ENCODE measurements around the gene TULP4. TPM values are rescaled to one million over a fixed set of nuclear protein-coding genes. Genes with fewer than 3 reads are reported as not detected.
"Not testable (repeated sequence)": the region's sequence is repeated elsewhere in the genome, so short reads cannot be mapped to it uniquely, and the experiment has no call there.

TULP4 gene
- total RNA-seq, 2 donors from 2014 or later: 123 to 159 TPM

- DNase-seq (no peak), ATAC-seq (no peak)
- intact Hi-C loops (cut with DNase I): no loop called here
Observed at GRCh38 chr6:158381214-158381613, 68.9 kb downstream of the TULP4 start.

DNA sequence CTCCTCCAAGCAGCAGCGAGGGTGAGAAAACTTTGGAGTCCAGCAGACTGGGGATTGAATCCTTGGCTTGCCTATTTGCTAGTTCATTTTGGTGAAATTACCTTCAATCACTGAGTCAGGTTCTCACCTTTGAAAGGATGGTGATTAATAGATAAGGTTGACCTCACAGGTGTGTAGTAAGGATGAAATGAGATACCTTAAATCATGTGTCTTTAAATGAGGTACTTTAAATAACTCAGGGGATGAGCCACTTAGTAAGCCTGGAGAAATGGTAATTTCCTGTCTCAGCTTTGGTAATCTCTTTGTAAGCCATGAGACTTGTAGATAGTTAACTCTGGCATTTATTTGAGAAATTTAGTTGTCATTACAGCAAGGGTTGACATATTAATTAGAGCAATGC, 70.2 kb downstream of the TULP4 start:
- intact Hi-C loops (cut with DNase I): no loop called here
- ATAC-seq (no peak), DNase-seq (no peak)

GRCh38 chr6:158383057-158383456, 70.8 kb downstream of the TULP4 start:
- DNase-seq: no peak
- no peak for ATAC-seq
- intact Hi-C loops (cut with DNase I): no loop called here

DNA sequence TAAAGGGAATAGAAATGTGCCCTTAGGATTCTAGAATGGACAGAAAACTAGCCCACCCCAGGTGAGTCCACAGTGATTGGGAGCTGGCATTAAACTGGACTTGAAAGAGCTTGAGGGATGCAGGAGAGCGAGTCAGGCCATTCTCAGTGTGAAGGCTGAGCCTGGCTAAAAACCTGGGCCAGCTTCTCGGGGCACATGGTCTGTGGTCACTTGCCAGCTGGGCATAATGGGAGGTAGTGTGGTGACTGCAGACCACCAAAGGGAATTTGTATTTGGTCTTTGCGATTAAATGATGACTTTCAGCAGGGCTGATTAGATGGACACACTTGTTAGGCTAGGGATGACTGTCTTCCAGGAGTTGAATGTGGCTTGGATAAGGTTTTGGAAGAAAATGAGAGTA, 71.3 kb downstream of the TULP4 start:
- DNase-seq (no peak), ATAC-seq (no peak)
- intact Hi-C loops (cut with DNase I): no loop called here

- ATAC-seq (no peak), DNase-seq (no peak)
- intact Hi-C loops (cut with DNase I): no loop called here
Observed at GRCh38 chr6:158384671-158385110, 72.4 kb downstream of the TULP4 start.

DNA sequence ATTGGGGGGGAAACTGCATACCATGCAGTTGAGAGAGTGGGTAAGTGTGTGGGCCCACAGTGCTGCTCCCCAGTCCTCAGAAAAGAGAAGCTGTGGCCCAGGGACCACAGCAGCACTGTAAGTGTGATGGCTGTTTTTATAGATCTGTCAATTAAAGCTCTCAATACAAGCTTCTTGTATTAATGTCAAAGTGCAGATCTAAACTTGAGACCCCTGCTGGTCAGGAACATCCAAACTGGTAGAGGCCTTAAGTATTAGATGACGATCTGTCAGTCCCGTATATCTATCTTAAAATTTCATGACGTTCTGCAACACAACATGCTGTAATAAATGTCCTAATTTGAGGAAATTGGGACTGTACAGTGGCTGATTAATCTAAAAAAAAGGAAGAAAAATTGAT, 74.8 kb downstream of the TULP4 start:
- DNase-seq: no peak
- no peak for ATAC-seq
- intact Hi-C loops (cut with DNase I): no loop called here

DNA sequence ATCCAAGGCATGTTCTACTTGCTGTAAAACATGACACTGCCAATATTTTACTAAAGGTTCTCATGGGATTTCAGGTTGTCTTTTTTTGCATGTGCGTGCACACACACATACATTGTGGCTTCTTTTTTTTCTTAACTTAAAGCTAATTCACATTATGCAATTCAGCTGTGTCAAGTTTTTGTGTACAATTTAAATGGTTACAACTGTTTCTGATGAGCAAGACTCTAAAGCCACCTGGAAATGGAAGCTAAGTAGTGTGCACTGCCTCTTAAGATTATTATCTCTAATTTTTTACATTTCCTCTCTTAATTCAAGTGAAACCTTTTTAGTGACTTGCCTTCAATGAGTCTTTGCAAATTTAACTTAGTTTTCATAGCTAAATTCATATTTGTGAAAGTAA, 75.3 kb downstream of the TULP4 start:
- no peak for DNase-seq
- no peak for ATAC-seq
- intact Hi-C loops (cut with DNase I): no loop called here

DNA sequence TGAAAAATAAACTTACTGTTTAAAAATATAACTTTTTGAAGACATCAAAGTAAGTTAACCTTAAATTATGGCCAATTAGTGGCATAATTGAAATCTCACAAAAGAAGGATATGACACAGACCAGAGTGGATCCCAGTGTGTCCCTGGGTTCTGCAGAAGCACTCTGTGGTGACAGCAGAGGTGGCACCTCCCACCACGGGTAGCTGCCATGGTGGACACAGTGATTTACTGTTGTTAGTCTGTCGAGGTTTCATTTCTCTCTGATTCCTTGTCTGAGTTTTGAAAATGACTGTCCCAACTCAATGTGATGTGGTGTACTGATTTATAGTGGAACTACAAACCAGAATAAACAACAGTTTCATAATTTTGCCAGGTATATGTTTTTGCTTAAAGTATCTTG, 76.5 kb downstream of the TULP4 start:
- DNase-seq (no peak), ATAC-seq (no peak)
- intact Hi-C loops (cut with DNase I): no loop called here

GRCh38 chr6:158389193-158389919, 77.1 kb downstream of the TULP4 start:
- intact Hi-C loops (cut with DNase I): no loop called here
- ATAC-seq: no peak
- DNase-seq: no peak

- DNase-seq (no peak), ATAC-seq (no peak)
- intact Hi-C loops (cut with DNase I): no loop called here
Observed at GRCh38 chr6:158391276-158391675, 79.0 kb downstream of the TULP4 start.

DNA sequence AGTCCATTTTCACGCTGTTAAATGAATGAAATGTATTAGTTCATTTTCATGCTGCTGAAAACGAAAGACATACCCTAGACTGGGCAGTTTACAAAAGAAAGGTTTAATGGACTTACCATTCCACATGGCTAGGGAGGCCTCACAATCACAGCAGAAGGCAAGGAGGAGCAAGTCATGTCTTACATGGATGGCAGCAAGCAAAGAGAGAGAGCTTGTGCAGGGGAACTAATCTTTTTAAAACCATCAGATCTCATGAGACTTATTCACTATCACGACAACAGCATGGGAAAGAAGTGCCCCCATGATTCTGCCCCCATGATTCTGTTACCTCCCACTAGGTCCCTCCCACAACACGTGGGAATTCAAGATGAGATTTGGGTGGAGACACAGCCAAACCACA, 79.7 kb downstream of the TULP4 start:
- DNase-seq; ATAC-seq; intact Hi-C loops (cut with DNase I): not testable (repeated sequence)

DNA sequence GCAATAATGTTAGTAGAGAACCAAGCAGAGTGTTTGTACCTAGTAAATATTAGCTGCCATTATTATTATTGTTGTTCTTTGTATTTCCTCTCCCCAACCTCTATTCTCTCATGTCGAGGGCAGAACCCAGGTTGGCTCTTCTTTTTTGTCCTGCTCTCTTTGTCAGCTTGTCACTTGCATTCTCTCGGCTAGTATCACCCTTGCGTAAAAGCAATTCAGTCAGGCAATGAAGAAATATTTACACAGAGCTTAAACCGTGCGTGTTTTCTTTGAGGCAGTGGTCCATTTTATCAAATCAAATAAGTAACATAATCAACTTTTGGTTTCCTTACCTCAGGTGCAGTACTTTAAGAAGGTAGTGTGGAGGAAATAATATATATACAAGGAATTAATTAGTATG, 83.9 kb downstream of the TULP4 start:
- no peak for ATAC-seq
- DNase-seq: no peak
- intact Hi-C loops (cut with DNase I): no loop called here

- ATAC-seq (no peak), DNase-seq (no peak)
- intact Hi-C loops (cut with DNase I): no loop called here
Observed at GRCh38 chr6:158397578-158397977, 85.3 kb downstream of the TULP4 start.

- intact Hi-C loops (cut with DNase I): no loop called here
- peak in 1 of 2 donors; percentile 22 for ATAC-seq
- no peak for DNase-seq
Observed at GRCh38 chr6:158398252-158399024, 86.2 kb downstream of the TULP4 start.

- DNase-seq: no peak
- intact Hi-C loops (cut with DNase I): no loop called here
- ATAC-seq: peak in 1 of 2 donors; percentile 21
Observed at GRCh38 chr6:158399040-158399700, 86.9 kb downstream of the TULP4 start.

GRCh38 chr6:158402184-158402583, 89.9 kb downstream of the TULP4 start:
- intact Hi-C loops (cut with DNase I): no loop called here
- ATAC-seq (peak in 1 of 2 donors; percentile 38), DNase-seq (no peak)

DNA sequence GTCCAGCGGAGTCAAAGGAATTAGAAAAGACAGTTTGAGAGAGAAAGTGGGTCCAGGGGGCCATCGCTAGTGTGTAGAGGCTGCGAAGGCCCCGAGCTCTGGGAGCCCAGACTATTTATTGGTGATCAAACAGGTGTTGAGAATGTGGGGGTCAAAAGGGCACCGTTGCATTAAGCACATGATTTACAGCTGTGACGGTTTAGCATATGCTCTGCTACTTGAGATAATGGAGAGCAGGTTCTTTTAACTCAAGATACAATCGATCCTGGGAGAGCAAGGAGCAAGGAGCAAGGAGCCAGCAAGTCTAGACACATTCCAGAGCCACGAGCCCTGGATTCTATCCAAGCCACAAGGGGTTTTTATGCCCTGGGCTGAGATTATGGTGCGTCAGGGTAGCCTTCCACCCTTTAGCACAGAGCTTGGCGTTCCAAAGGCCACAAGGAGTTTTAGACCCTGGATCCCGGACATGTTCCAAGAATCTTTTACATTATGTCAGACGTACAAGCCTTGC, 93.1 kb downstream of the TULP4 start:
- intact Hi-C loops (cut with DNase I); DNase-seq; ATAC-seq: not testable (repeated sequence)

- ATAC-seq: no peak
- intact Hi-C loops (cut with DNase I): no loop called here
- DNase-seq: no peak
Observed at GRCh38 chr6:158405933-158406332, 93.7 kb downstream of the TULP4 start.

DNA sequence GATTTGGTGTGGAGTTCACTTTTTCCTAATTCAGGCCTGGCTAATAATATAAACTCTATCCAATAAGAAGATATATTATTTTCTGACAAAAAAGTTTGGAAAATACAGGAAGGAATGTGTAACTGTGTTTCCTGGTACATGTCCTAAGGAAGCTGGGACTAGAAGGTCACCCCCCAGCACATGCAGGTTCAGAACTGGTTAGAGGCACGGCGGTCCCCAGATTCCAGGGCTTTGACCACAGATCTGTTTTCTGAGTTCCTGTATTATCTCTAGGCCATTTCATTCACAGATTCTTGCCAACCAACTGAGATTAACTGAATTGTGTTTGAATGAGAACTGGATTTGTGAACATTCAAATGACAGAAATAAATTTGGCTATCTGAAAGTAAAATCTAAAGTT, 94.5 kb downstream of the TULP4 start:
- intact Hi-C loops (cut with DNase I): no loop called here
- DNase-seq: no peak
- no peak for ATAC-seq

- intact Hi-C loops (cut with DNase I): no loop called here
- no peak for ATAC-seq
- no peak for DNase-seq
Observed at GRCh38 chr6:158408013-158408412, 95.7 kb downstream of the TULP4 start.

Measured in left cardiac atrium (tissue), 4 donors.